ENCODE measurements around the gene ATG2A. TPM values are rescaled to one million over a fixed set of nuclear protein-coding genes. Genes with fewer than 3 reads are reported as not detected.

ATG2A gene
- polyA plus RNA-seq, 1 donor (not counting 4 experiments of a cell fraction or from before 2014, with no cell fraction given): 2.4 TPM

GRCh38 chr11:64921384-64921783, 4.4 kb upstream of the ATG2A start:
- DNase-seq (ENCODE audit: low read depth, low spot score) (no peak), FAIRE-seq (no peak)
- Histone ChIP-seq H3K4me2 (ENCODE audit: control insufficient read depth, extremely low read depth, insufficient read depth, low read depth, low read length) (no peak overlapping the region), H3K4me1 (ENCODE audit: control insufficient read depth, extremely low read depth, insufficient read depth, low read length) (peaks cover 9% of the 10 kb centered on the region), H3K27ac (ENCODE audit: control insufficient read depth, insufficient read depth, low read length) (no peak overlapping the region), H2AFZ (ENCODE audit: control insufficient read depth, low read length) (no peak overlapping the region), H3K9ac (ENCODE audit: control insufficient read depth, extremely low read depth, insufficient read depth, low read length) (no peak overlapping the region), H3K36me3 (ENCODE audit: control insufficient read depth in 2 of 2, extremely low read depth in 1 of 2, insufficient read depth in 2 of 2, low read length in 2 of 2) (no peaks in the 10 kb centered on the region), H3K4me3 (ENCODE audit: control insufficient read depth in 2 of 3, extremely low read depth in 1 of 3, insufficient read depth in 2 of 3, low read depth in 1 of 3, low read length in 3 of 3) (no peak overlapping the region), H3K79me2 (ENCODE audit: control insufficient read depth, insufficient read depth, low read length) (peaks cover 6% of the 10 kb centered on the region), H3K9me3 (ENCODE audit: control insufficient read depth, low read depth, low read length) (no peaks in the 10 kb centered on the region), H4K20me1 (ENCODE audit: control insufficient read depth, extremely low read depth, insufficient read depth, low read length) (no peaks in the 10 kb centered on the region), H3K27me3 (ENCODE audit: control insufficient read depth, extremely low read depth, insufficient read depth, low read length) (no peaks in the 10 kb centered on the region), H3K9me1 (ENCODE audit: control insufficient read depth, extremely low read depth, insufficient read depth, low read length) (no peaks in the 10 kb centered on the region)
- dilution Hi-C loops (cut with MboI; ENCODE audit: extremely low pct_ligation_motif_present, low sequenced_read_pairs): no loop called here
- no peak for TF ChIP-seq EZH2 (IDR thresholded peaks at IDR 0.05; ENCODE audit: low read length)
- TF ChIP-seq, protein P1, sequence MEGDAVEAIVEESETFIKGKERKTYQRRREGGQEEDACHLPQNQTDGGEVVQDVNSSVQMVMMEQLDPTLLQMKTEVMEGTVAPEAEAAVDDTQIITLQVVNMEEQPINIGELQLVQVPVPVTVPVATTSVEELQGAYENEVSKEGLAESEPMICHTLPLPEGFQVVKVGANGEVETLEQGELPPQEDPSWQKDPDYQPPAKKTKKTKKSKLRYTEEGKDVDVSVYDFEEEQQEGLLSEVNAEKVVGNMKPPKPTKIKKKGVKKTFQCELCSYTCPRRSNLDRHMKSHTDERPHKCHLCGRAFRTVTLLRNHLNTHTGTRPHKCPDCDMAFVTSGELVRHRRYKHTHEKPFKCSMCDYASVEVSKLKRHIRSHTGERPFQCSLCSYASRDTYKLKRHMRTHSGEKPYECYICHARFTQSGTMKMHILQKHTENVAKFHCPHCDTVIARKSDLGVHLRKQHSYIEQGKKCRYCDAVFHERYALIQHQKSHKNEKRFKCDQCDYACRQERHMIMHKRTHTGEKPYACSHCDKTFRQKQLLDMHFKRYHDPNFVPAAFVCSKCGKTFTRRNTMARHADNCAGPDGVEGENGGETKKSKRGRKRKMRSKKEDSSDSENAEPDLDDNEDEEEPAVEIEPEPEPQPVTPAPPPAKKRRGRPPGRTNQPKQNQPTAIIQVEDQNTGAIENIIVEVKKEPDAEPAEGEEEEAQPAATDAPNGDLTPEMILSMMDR (optimal IDR thresholded peaks at IDR 0.05 in 1 of 3, IDR thresholded peaks at IDR 0.05 in 1 of 3, conservative IDR thresholded peaks at IDR 0.05 in 1 of 3; ENCODE audit: extremely low read depth in 1 of 3, insufficient read depth in 2 of 3, low read length in 3 of 3): no peak

GRCh38 chr11:64920124-64920523, 3.1 kb upstream of the ATG2A start:
- no peak for DNase-seq (ENCODE audit: low read depth, low spot score)
- H3K9me1 ChIP-seq (ENCODE audit: control insufficient read depth, extremely low read depth, insufficient read depth, low read length): no peaks in the 10 kb centered on the region
- peaks cover 17% of the 10 kb centered on the region for H3K4me1 ChIP-seq (ENCODE audit: control insufficient read depth, extremely low read depth, insufficient read depth, low read length)
- H3K27ac ChIP-seq (ENCODE audit: control insufficient read depth, insufficient read depth, low read length): no peak overlapping the region
- no peak overlapping the region for H3K4me2 ChIP-seq (ENCODE audit: control insufficient read depth, extremely low read depth, insufficient read depth, low read depth, low read length)
- no peak overlapping the region for H3K9ac ChIP-seq (ENCODE audit: control insufficient read depth, extremely low read depth, insufficient read depth, low read length)
- FAIRE-seq: no peak
- dilution Hi-C loops (cut with MboI; ENCODE audit: extremely low pct_ligation_motif_present, low sequenced_read_pairs): no loop called here
- peaks cover 14% of the 10 kb centered on the region for H3K79me2 ChIP-seq (ENCODE audit: control insufficient read depth, insufficient read depth, low read length)
- no peak overlapping the region for H2AFZ ChIP-seq (ENCODE audit: control insufficient read depth, low read length)
- H3K27me3 ChIP-seq (ENCODE audit: control insufficient read depth, extremely low read depth, insufficient read depth, low read length): no peaks in the 10 kb centered on the region
- no peaks in the 10 kb centered on the region for H3K9me3 ChIP-seq (ENCODE audit: control insufficient read depth, low read depth, low read length)
- no peak overlapping the region for H3K4me3 ChIP-seq (ENCODE audit: control insufficient read depth in 2 of 3, extremely low read depth in 1 of 3, insufficient read depth in 2 of 3, low read depth in 1 of 3, low read length in 3 of 3)
- no peaks in the 10 kb centered on the region for H3K36me3 ChIP-seq (ENCODE audit: control insufficient read depth in 2 of 2, extremely low read depth in 1 of 2, insufficient read depth in 2 of 2, low read length in 2 of 2)
- no peak for TF ChIP-seq EZH2 (IDR thresholded peaks at IDR 0.05; ENCODE audit: low read length)
- TF ChIP-seq, protein P1 (optimal IDR thresholded peaks at IDR 0.05 in 1 of 3, IDR thresholded peaks at IDR 0.05 in 1 of 3, conservative IDR thresholded peaks at IDR 0.05 in 1 of 3; ENCODE audit: extremely low read depth in 1 of 3, insufficient read depth in 2 of 3, low read length in 3 of 3): no peak
- no peaks in the 10 kb centered on the region for H4K20me1 ChIP-seq (ENCODE audit: control insufficient read depth, extremely low read depth, insufficient read depth, low read length)

All from keratinocyte (primary cell).